ENCODE measurements around the gene CHRNB2. TPM values are rescaled to one million over a fixed set of nuclear protein-coding genes. Genes with fewer than 3 reads are reported as not detected.

CHRNB2 gene
- total and polyA plus RNA-seq, 4 donors, result 0.06 to 0.21 (median 0.08) TPM

DNA sequence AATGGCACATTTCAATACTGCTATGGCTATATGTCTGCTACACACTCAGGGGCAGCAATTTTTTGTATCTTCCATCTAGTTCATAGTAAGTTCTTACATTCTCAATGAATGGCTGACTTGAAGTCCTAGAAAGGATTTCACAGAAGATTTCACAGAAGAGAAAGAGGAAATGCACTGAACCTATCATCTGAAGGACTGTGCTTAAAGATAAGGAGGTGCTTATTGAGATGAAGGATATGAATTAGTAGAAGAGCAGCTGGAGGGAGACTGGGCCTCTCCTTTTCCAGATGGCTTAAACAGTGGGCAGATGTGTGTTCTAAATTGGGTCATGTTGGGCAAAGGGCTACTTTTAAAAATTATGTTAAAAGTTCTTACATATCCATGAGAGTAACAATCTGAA lies 25.8 kb downstream of the CHRNB2 start:
- H3K9me3 ChIP-seq (ENCODE audit: control insufficient read depth in 4 of 4, insufficient read depth in 3 of 4, low read length in 3 of 4), result no peaks in the 10 kb centered on the region
- H3K27ac ChIP-seq (ENCODE audit: low read depth in 1 of 2, low read length in 1 of 2), result no peak overlapping the region
- H3K27me3 ChIP-seq (ENCODE audit: control insufficient read depth in 3 of 3, insufficient read depth in 3 of 3, low read length in 2 of 3), result no peaks in the 10 kb centered on the region
- DNase-seq, result no peak
- TF ChIP-seq, protein P1, sequence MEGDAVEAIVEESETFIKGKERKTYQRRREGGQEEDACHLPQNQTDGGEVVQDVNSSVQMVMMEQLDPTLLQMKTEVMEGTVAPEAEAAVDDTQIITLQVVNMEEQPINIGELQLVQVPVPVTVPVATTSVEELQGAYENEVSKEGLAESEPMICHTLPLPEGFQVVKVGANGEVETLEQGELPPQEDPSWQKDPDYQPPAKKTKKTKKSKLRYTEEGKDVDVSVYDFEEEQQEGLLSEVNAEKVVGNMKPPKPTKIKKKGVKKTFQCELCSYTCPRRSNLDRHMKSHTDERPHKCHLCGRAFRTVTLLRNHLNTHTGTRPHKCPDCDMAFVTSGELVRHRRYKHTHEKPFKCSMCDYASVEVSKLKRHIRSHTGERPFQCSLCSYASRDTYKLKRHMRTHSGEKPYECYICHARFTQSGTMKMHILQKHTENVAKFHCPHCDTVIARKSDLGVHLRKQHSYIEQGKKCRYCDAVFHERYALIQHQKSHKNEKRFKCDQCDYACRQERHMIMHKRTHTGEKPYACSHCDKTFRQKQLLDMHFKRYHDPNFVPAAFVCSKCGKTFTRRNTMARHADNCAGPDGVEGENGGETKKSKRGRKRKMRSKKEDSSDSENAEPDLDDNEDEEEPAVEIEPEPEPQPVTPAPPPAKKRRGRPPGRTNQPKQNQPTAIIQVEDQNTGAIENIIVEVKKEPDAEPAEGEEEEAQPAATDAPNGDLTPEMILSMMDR (IDR thresholded peaks at IDR 0.05; ENCODE audit: control extremely low read depth, extremely low read depth), result no peak
- H3K9ac ChIP-seq (ENCODE audit: insufficient read depth in 1 of 2, low read length in 2 of 2), result no peak overlapping the region
- no peak for ATAC-seq (ENCODE audit: insufficient read depth, low FRiP score)
- peaks cover 60 to 82% (median 64%) of the 10 kb centered on the region in 4 donors for H3K36me3 ChIP-seq (ENCODE audit: control insufficient read depth in 4 of 4, insufficient read depth in 4 of 4, low read length in 4 of 4)
- no peak overlapping the region for H3K4me3 ChIP-seq
- no peaks in the 10 kb centered on the region for H3K4me1 ChIP-seq (ENCODE audit: control insufficient read depth in 5 of 5, insufficient read depth in 5 of 5, low read length in 5 of 5)

DNA sequence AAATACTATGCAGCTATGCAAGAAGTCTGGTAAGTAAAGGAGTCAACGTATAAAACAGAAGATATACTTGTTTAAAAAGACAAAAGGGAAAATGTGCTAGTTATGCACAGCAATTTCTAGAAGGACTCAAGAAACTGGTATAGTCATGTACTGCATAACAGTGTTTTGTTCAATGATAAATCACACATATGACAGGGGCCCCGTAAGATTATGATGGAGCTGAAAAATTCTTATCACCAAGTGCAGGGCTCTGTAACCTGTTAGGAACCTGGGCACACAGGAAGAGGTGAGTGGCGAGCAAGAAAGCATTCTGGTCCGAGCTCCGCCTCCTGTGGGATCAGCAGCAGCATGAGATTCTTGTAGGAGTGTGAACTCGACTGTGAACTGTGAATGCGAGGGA lies 27.2 kb downstream of the CHRNB2 start:
- Histone ChIP-seq H3K36me3 (ENCODE audit: control insufficient read depth in 4 of 4, insufficient read depth in 4 of 4, low read length in 4 of 4) (peaks cover 48 to 69% (median 53%) of the 10 kb centered on the region in 4 donors), H3K4me1 (ENCODE audit: control insufficient read depth in 5 of 5, insufficient read depth in 5 of 5, low read length in 5 of 5) (no peaks in the 10 kb centered on the region), H3K9ac (ENCODE audit: insufficient read depth in 1 of 2, low read length in 2 of 2) (no peak overlapping the region), H3K27ac (ENCODE audit: low read depth in 1 of 2, low read length in 1 of 2) (no peak overlapping the region), H3K4me3 (no peak overlapping the region), H3K27me3 (ENCODE audit: control insufficient read depth in 3 of 3, insufficient read depth in 3 of 3, low read length in 2 of 3) (no peaks in the 10 kb centered on the region), H3K9me3 (ENCODE audit: control insufficient read depth in 4 of 4, insufficient read depth in 3 of 4, low read length in 3 of 4) (no peaks in the 10 kb centered on the region)
- ATAC-seq (ENCODE audit: insufficient read depth, low FRiP score) (no peak), DNase-seq (no peak)
- 91 to 94% methylated on average over 7 of the region's 7 CpGs for WGBS, 2 donors
- TF ChIP-seq, protein P1 (IDR thresholded peaks at IDR 0.05; ENCODE audit: control extremely low read depth, extremely low read depth), result no peak

DNA sequence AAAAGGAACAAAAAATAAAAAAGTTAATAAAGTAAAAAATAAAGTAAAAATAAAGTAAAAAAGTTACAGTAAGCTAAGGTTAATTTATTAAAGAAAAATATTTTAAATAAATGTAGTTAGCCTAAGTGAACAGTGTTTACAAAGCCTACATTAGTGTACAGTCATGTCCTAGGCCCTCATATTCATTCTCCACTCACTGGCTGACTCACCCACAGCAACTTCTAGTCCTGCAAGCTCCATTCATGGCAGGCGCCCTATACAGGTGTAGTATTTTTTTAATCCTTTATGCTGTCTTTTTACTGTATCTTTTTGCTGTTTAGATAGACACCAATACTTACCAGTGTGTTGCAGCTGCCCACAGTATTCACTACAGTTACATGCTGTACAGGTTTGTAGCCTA lies 28.0 kb downstream of the CHRNB2 start:
- Histone ChIP-seq H3K9me3 (ENCODE audit: control insufficient read depth in 4 of 4, insufficient read depth in 3 of 4, low read length in 3 of 4) (no peaks in the 10 kb centered on the region), H3K4me1 (ENCODE audit: control insufficient read depth in 5 of 5, insufficient read depth in 5 of 5, low read length in 5 of 5) (peaks cover 0 to under 1% (median 0%) of the 10 kb centered on the region in 5 donors), H3K27me3 (ENCODE audit: control insufficient read depth in 3 of 3, insufficient read depth in 3 of 3, low read length in 2 of 3) (no peaks in the 10 kb centered on the region), H3K4me3 (no peak overlapping the region), H3K9ac (ENCODE audit: insufficient read depth in 1 of 2, low read length in 2 of 2) (no peak overlapping the region), H3K36me3 (ENCODE audit: control insufficient read depth in 4 of 4, insufficient read depth in 4 of 4, low read length in 4 of 4) (peaks cover 45 to 63% (median 49%) of the 10 kb centered on the region in 4 donors), H3K27ac (ENCODE audit: low read depth in 1 of 2, low read length in 1 of 2) (no peak overlapping the region)
- no peak for ATAC-seq (ENCODE audit: insufficient read depth, low FRiP score)
- no peak for DNase-seq
- 92 to 97% methylated on average over 1 of the region's 1 CpG for WGBS, 2 donors
- TF ChIP-seq, protein P1 (IDR thresholded peaks at IDR 0.05; ENCODE audit: control extremely low read depth, extremely low read depth), result no peak

All from lung (tissue), 12 donors.